Astrocyte of the cerebellum (primary cell): Measurements from ENCODE around the gene ZXDC.

Experiments used
- DNase-seq: peaks from one replicate; pipeline ENCODE4 v3.0.0-alpha.2; 2011; ENCODE audit warnings: low read depth
- H3K4me3 ChIP-seq: 2 replicates; pipeline ENCODE4 v1.5.1; 2011; ENCODE audit warnings: mild to moderate bottlenecking, low read depth, low read length, moderate library complexity
- CTCF ChIP-seq: IDR thresholded peaks from 2 replicates; pipeline ENCODE4 v1.5.1; 2012; ENCODE audit warnings: low read length, low read depth, moderate library complexity, mild to moderate bottlenecking; ENCODE audit errors: missing control alignments
- in situ Hi-C: cut with HindIII; loops from 2 replicates; pipeline ENCODE4 v1.10.0; 2017; ENCODE audit warnings: low sequenced_read_pairs

The ZXDC gene

GRCh38 chr3:126441256-126441880 is 34.3 kb downstream of the ZXDC start:
- no peak for DNase-seq
- no peak for TF ChIP-seq CTCF
- no peak overlapping the region for H3K4me3 ChIP-seq
- in situ Hi-C loops, result no loop called here

- H3K4me3 ChIP-seq, result no peak overlapping the region
- in situ Hi-C loops, result no loop called here
- DNase-seq, result no peak
- TF ChIP-seq CTCF, result no peak
These were observed 35.0 kb downstream of the ZXDC start for GRCh38 chr3:126440709-126440995.

GRCh38 chr3:126439968-126440708 is 35.6 kb downstream of the ZXDC start:
- H3K4me3 ChIP-seq, result no peak overlapping the region
- in situ Hi-C loops, result no loop called here
- DNase-seq, result no peak
- TF ChIP-seq CTCF, result no peak

- no peak overlapping the region for H3K4me3 ChIP-seq
- TF ChIP-seq CTCF, result no peak
- no peak for DNase-seq
- in situ Hi-C loops, result no loop called here
These were observed 36.2 kb downstream of the ZXDC start for GRCh38 chr3:126439346-126439967.

- no peak for TF ChIP-seq CTCF
- in situ Hi-C loops, result no loop called here
- DNase-seq, result no peak
- H3K4me3 ChIP-seq, result no peak overlapping the region
These were observed 36.9 kb downstream of the ZXDC start for GRCh38 chr3:126438746-126439145.

- no peak for TF ChIP-seq CTCF
- H3K4me3 ChIP-seq, result no peak overlapping the region
- DNase-seq, result no peak
- in situ Hi-C loops, result no loop called here
These were observed 37.5 kb downstream of the ZXDC start for GRCh38 chr3:126438186-126438585.
